HepG2 (cell line): ENCODE data around the gene PCIF1. TPM values are rescaled to one million over a fixed set of nuclear protein-coding genes. Genes with fewer than 3 reads are reported as not detected.

Experiments
- HMGA1 ChIP-seq: sonication (generic); formaldehyde crosslinking; conservative IDR thresholded peaks from 2 replicates; pipeline ENCODE4 v1.4.0; 2020; ENCODE audit warnings: missing genetic modification reagents
- KLF13 ChIP-seq: sonication (generic); formaldehyde crosslinking; IDR thresholded peaks from 2 replicates; pipeline ENCODE4 v1.4.0; 2020; ENCODE audit warnings: mild to moderate bottlenecking, missing genetic modification reagents
- PHF21A ChIP-seq: sonication (generic); formaldehyde crosslinking; IDR thresholded peaks from 2 replicates; pipeline ENCODE4 v1.5.0; 2020; ENCODE audit warnings: mild to moderate bottlenecking, missing genetic modification reagents
- THAP8 ChIP-seq: sonication (generic); formaldehyde crosslinking; IDR thresholded peaks from 2 replicates; pipeline ENCODE4 v1.5.1; 2020; ENCODE audit warnings: missing genetic modification reagents, mild to moderate bottlenecking, borderline replicate concordance
- ZKSCAN5 ChIP-seq: sonication (generic); formaldehyde crosslinking; IDR thresholded peaks from 2 replicates; pipeline ENCODE4 v1.5.1; 2020; ENCODE audit warnings: mild to moderate bottlenecking, missing genetic modification reagents
- ZNF558 ChIP-seq: sonication (generic); formaldehyde crosslinking; IDR thresholded peaks from 2 replicates; pipeline ENCODE4 v1.9.0; 2022; ENCODE audit warnings: mild to moderate bottlenecking, missing genetic modification reagents, borderline replicate concordance
- polyA plus RNA-seq, 8 experiments: library from polyadenylated mRNA; depleted of rRNA in 3 of 8; stranded (reverse) in 7 of 8; unstranded in 1 of 8; fragments of >200 nt; fragmentation: Illumina TruSeq in 4 of 8; extraction: Trizol in 4 of 8; gene quantifications; 2 replicates each; pipeline versions ENCODE4 v1.2.1 to v1.2.3, GENCODE V29; 2011 to 2016; ENCODE audit warnings: low read depth in 4 of 8, missing spikeins in 1 of 8, mixed read lengths in 1 of 8; ENCODE audit not compliant: insufficient read depth in 1 of 8
- total RNA-seq, 5 experiments: library from RNA; depleted of rRNA; stranded (reverse); fragments of >200 nt; fragmentation: Illumina TruSeq; extraction: Trizol; gene quantifications; 2 replicates each; pipeline ENCODE4 v1.2.3, GENCODE V29; 2016; ENCODE audit warnings: low read depth in 1 of 5
- TF ChIP-seq, protein P1 (sequence below): fragments of 450-650 bp; IDR thresholded peaks from 2 replicates; pipeline ENCODE4 v1.6.1; 2017; ENCODE audit warnings: mild to moderate bottlenecking
- TF ChIP-seq, protein P2 (sequence below): sonication (generic); formaldehyde crosslinking; IDR thresholded peaks from 2 replicates; pipeline ENCODE4 v1.8.0; 2022; ENCODE audit warnings: mild to moderate bottlenecking, missing genetic modification reagents; ENCODE audit not compliant: insufficient replicate concordance
- TF ChIP-seq, protein P3 (sequence below), 2 experiments: sonication (generic) in 1 of 2; formaldehyde crosslinking in 1 of 2; IDR thresholded peaks; 2 replicates each; pipeline versions ENCODE4 v1.6.1 to v1.9.0; 2014 to 2022; ENCODE audit warnings: antibody characterized with exemption in 1 of 2, borderline replicate concordance in 1 of 2, inconsistent platforms in 1 of 2, low read depth in 1 of 2, missing genetic modification reagents in 1 of 2
- TF ChIP-seq, protein P4 (sequence below): sonication (generic); formaldehyde crosslinking; IDR thresholded peaks from 2 replicates; pipeline ENCODE4 v1.4.0; 2020; ENCODE audit warnings: missing genetic modification reagents, borderline replicate concordance

Gene PCIF1
- total and polyA plus RNA-seq, 2 of the 13 experiments (the other 11 are each of a cell fraction or from before 2014, with no cell fraction given): 20.9 to 24.4 TPM

- TF ChIP-seq, protein P1, sequence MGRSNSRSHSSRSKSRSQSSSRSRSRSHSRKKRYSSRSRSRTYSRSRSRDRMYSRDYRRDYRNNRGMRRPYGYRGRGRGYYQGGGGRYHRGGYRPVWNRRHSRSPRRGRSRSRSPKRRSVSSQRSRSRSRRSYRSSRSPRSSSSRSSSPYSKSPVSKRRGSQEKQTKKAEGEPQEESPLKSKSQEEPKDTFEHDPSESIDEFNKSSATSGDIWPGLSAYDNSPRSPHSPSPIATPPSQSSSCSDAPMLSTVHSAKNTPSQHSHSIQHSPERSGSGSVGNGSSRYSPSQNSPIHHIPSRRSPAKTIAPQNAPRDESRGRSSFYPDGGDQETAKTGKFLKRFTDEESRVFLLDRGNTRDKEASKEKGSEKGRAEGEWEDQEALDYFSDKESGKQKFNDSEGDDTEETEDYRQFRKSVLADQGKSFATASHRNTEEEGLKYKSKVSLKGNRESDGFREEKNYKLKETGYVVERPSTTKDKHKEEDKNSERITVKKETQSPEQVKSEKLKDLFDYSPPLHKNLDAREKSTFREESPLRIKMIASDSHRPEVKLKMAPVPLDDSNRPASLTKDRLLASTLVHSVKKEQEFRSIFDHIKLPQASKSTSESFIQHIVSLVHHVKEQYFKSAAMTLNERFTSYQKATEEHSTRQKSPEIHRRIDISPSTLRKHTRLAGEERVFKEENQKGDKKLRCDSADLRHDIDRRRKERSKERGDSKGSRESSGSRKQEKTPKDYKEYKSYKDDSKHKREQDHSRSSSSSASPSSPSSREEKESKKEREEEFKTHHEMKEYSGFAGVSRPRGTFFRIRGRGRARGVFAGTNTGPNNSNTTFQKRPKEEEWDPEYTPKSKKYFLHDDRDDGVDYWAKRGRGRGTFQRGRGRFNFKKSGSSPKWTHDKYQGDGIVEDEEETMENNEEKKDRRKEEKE: no peak
- TF ChIP-seq, protein P2, sequence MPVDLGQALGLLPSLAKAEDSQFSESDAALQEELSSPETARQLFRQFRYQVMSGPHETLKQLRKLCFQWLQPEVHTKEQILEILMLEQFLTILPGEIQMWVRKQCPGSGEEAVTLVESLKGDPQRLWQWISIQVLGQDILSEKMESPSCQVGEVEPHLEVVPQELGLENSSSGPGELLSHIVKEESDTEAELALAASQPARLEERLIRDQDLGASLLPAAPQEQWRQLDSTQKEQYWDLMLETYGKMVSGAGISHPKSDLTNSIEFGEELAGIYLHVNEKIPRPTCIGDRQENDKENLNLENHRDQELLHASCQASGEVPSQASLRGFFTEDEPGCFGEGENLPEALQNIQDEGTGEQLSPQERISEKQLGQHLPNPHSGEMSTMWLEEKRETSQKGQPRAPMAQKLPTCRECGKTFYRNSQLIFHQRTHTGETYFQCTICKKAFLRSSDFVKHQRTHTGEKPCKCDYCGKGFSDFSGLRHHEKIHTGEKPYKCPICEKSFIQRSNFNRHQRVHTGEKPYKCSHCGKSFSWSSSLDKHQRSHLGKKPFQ (CRISPR knock-in tag): peak; percentile 55
- TF ChIP-seq PHF21A (CRISPR knock-in tag) (peak; percentile 96), KLF13 (peak; percentile 72; the same call in 1 of the 2 replicates), HMGA1 (CRISPR knock-in tag) (no peak), ZNF558 (peak; percentile 72), THAP8 (CRISPR knock-in tag) (peak; percentile 82; the same call in 1 of the 2 replicates), ZKSCAN5 (CRISPR knock-in tag) (no peak; the same call in none of the 2 replicates)
- TF ChIP-seq, protein P3, sequence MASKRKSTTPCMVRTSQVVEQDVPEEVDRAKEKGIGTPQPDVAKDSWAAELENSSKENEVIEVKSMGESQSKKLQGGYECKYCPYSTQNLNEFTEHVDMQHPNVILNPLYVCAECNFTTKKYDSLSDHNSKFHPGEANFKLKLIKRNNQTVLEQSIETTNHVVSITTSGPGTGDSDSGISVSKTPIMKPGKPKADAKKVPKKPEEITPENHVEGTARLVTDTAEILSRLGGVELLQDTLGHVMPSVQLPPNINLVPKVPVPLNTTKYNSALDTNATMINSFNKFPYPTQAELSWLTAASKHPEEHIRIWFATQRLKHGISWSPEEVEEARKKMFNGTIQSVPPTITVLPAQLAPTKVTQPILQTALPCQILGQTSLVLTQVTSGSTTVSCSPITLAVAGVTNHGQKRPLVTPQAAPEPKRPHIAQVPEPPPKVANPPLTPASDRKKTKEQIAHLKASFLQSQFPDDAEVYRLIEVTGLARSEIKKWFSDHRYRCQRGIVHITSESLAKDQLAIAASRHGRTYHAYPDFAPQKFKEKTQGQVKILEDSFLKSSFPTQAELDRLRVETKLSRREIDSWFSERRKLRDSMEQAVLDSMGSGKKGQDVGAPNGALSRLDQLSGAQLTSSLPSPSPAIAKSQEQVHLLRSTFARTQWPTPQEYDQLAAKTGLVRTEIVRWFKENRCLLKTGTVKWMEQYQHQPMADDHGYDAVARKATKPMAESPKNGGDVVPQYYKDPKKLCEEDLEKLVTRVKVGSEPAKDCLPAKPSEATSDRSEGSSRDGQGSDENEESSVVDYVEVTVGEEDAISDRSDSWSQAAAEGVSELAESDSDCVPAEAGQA (IDR thresholded peaks at IDR 0.05; ENCODE audit: low read depth): peak; percentile 94
- TF ChIP-seq, protein P3 (CRISPR knock-in tag; IDR thresholded peaks at IDR 0.05; ENCODE audit: borderline replicate concordance): peak; percentile 66
- TF ChIP-seq, protein P4, sequence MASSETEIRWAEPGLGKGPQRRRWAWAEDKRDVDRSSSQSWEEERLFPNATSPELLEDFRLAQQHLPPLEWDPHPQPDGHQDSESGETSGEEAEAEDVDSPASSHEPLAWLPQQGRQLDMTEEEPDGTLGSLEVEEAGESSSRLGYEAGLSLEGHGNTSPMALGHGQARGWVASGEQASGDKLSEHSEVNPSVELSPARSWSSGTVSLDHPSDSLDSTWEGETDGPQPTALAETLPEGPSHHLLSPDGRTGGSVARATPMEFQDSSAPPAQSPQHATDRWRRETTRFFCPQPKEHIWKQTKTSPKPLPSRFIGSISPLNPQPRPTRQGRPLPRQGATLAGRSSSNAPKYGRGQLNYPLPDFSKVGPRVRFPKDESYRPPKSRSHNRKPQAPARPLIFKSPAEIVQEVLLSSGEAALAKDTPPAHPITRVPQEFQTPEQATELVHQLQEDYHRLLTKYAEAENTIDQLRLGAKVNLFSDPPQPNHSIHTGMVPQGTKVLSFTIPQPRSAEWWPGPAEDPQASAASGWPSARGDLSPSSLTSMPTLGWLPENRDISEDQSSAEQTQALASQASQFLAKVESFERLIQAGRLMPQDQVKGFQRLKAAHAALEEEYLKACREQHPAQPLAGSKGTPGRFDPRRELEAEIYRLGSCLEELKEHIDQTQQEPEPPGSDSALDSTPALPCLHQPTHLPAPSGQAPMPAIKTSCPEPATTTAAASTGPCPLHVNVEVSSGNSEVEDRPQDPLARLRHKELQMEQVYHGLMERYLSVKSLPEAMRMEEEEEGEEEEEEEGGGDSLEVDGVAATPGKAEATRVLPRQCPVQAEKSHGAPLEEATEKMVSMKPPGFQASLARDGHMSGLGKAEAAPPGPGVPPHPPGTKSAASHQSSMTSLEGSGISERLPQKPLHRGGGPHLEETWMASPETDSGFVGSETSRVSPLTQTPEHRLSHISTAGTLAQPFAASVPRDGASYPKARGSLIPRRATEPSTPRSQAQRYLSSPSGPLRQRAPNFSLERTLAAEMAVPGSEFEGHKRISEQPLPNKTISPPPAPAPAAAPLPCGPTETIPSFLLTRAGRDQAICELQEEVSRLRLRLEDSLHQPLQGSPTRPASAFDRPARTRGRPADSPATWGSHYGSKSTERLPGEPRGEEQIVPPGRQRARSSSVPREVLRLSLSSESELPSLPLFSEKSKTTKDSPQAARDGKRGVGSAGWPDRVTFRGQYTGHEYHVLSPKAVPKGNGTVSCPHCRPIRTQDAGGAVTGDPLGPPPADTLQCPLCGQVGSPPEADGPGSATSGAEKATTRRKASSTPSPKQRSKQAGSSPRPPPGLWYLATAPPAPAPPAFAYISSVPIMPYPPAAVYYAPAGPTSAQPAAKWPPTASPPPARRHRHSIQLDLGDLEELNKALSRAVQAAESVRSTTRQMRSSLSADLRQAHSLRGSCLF: 0 out of 2 replicates have a peak, but pooled peaks have one; percentile 40
Observed at GRCh38 chr20:45971675-45972499, 37.4 kb downstream of the PCIF1 start, which contains the start of gene ZNF335 (continued).
